PFSK-1 (cell line): Measurements from ENCODE around the gene CT47C1.

Source experiments
- FOXP2 ChIP-seq: optimal IDR thresholded peaks from 2 replicates; pipeline ENCODE3; 2011; ENCODE audit warnings: borderline replicate concordance, control low read depth, inconsistent platforms; ENCODE audit not compliant: insufficient read depth; ENCODE audit errors: extremely low read length, extremely low read depth
- POLR2AphosphoS5 ChIP-seq: IDR thresholded peaks from 2 replicates; pipeline ENCODE4 v1.6.1; 2012; ENCODE audit warnings: low read depth, mild to moderate bottlenecking, control low read depth, low read length, moderate library complexity
- REST ChIP-seq, 2 experiments: IDR thresholded peaks; 2 replicates each; pipeline versions ENCODE4 v1.6.1 to v1.8.0; 2011 to 2012; ENCODE audit warnings: low read depth in 2 of 2, low read length in 2 of 2, control low read depth in 1 of 2, inconsistent platforms in 1 of 2, mild to moderate bottlenecking in 1 of 2, moderate library complexity in 1 of 2; ENCODE audit not compliant: insufficient read depth in 1 of 2
- SIN3A ChIP-seq: IDR thresholded peaks from 2 replicates; pipeline ENCODE4 v1.6.1; 2012; ENCODE audit warnings: mild to moderate bottlenecking, low read length, moderate library complexity, borderline replicate concordance; ENCODE audit not compliant: insufficient read depth
- TAF1 ChIP-seq: IDR thresholded peaks from 2 replicates; pipeline ENCODE4 v1.6.1; 2012; ENCODE audit warnings: low read length, control low read depth, borderline replicate concordance; ENCODE audit not compliant: insufficient read depth

- TF ChIP-seq TAF1 (no peak), POLR2AphosphoS5 (no peak), REST (IDR thresholded peaks at IDR 0.05; ENCODE audit: insufficient read depth in 1 of 2, low read depth in 2 of 2, low read length in 2 of 2) (no peak), FOXP2 (no peak), SIN3A (no peak)
Observed at GRCh38 chrX:119107206-119107605, 34.4 kb downstream of the CT47C1 start.
